Breast epithelium (tissue), 3 donors: ENCODE results near the gene PELI2.

Experiments used
- POLR2AphosphoS5 ChIP-seq, 3 donors: sonication (generic); formaldehyde crosslinking; IDR thresholded peaks; one replicate each; pipeline ENCODE4 v1.6.1; 2017; ENCODE audit warnings: antibody characterized with exemption in 3 of 3
- TF ChIP-seq, protein P1 (sequence below), 3 donors: fragments of 450-650 bp; IDR thresholded peaks; one replicate each; pipeline ENCODE4 v1.5.1; 2016 to 2017; ENCODE audit warnings: antibody characterized with exemption in 3 of 3, mild to moderate bottlenecking in 3 of 3, moderate library complexity in 3 of 3

DNA sequence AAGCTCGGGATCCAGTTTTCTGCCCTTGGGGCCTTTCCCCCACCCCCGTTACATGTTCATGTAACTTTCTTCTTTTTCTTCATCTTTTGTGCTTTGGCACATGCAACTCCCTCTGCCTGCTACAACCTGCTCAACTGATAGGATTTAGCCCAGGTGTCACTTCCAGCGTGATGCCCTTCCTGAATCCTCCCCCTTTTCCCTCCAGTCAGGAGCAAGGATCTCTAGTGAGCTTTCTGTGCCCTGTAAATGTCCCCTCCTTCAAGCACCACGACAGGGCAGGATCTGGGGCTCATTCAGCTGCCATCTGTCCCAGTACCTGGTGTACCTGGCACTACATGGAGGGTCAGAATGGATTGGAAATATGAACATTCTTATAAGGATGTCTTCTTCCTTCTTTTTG, 15.3 kb downstream of the PELI2 start:
- TF ChIP-seq, protein P1, sequence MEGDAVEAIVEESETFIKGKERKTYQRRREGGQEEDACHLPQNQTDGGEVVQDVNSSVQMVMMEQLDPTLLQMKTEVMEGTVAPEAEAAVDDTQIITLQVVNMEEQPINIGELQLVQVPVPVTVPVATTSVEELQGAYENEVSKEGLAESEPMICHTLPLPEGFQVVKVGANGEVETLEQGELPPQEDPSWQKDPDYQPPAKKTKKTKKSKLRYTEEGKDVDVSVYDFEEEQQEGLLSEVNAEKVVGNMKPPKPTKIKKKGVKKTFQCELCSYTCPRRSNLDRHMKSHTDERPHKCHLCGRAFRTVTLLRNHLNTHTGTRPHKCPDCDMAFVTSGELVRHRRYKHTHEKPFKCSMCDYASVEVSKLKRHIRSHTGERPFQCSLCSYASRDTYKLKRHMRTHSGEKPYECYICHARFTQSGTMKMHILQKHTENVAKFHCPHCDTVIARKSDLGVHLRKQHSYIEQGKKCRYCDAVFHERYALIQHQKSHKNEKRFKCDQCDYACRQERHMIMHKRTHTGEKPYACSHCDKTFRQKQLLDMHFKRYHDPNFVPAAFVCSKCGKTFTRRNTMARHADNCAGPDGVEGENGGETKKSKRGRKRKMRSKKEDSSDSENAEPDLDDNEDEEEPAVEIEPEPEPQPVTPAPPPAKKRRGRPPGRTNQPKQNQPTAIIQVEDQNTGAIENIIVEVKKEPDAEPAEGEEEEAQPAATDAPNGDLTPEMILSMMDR (IDR thresholded peaks at IDR 0.05) = no peak
- no peak for TF ChIP-seq POLR2AphosphoS5 (IDR thresholded peaks at IDR 0.05)
